ENCODE results near the gene HEMGN. TPM values are rescaled to one million over a fixed set of nuclear protein-coding genes. Genes with fewer than 3 reads are reported as not detected.
A peak's percentile ranks its signal among the peaks of the same experiment; 100 is the strongest.

Gene HEMGN
- total RNA-seq (2014; rRNA removed; shearing (Covaris generic)): not detected in 2 replicates

GRCh38 chr9:97938081-97938644 lies at the start of gene HEMGN:
HEMGN (minus strand) TSS chr9:97938172; CDS start chr9:97938136, 36 bp downstream.
- Histone ChIP-seq H3K27me3 (ENCODE audit: control insufficient read depth, insufficient read depth, low read length) (peaks cover 22% of the 10 kb centered on the region), H3K36me3 (replicated peaks; ENCODE audit: control insufficient read depth, insufficient read depth, low read length) (no peaks in the 10 kb centered on the region), H3K4me3 (ENCODE audit: insufficient read depth, low read depth, low read length) (no peak within 1 kb of the TSS)
- no peak for DNase-seq

- H3K36me3 ChIP-seq (replicated peaks; ENCODE audit: control insufficient read depth, insufficient read depth, low read length): no peaks in the 10 kb centered on the region
- no peak overlapping the region for H3K4me3 ChIP-seq (ENCODE audit: insufficient read depth, low read depth, low read length)
- H3K27me3 ChIP-seq (ENCODE audit: control insufficient read depth, insufficient read depth, low read length): peaks cover 9% of the 10 kb centered on the region
- DNase-seq: no peak
These were observed 49.5 kb upstream of the HEMGN start for GRCh38 chr9:97987487-97987886.

GRCh38 chr9:97985058-97985861 lies 47.3 kb upstream of the HEMGN start:
- peak; percentile 74 for DNase-seq
- Histone ChIP-seq H3K36me3 (replicated peaks; ENCODE audit: control insufficient read depth, insufficient read depth, low read length) (no peaks in the 10 kb centered on the region), H3K27me3 (ENCODE audit: control insufficient read depth, insufficient read depth, low read length) (peaks cover 30% of the 10 kb centered on the region), H3K4me3 (ENCODE audit: insufficient read depth, low read depth, low read length) (peak overlapping the region; percentile 88)

- DNase-seq: peak; percentile 87
- peak overlapping the region; percentile 88 for H3K4me3 ChIP-seq (ENCODE audit: insufficient read depth, low read depth, low read length)
- H3K36me3 ChIP-seq (replicated peaks; ENCODE audit: control insufficient read depth, insufficient read depth, low read length): no peaks in the 10 kb centered on the region
- peaks cover 39% of the 10 kb centered on the region for H3K27me3 ChIP-seq (ENCODE audit: control insufficient read depth, insufficient read depth, low read length)
These were observed 46.5 kb upstream of the HEMGN start for GRCh38 chr9:97984188-97985057.

- peak; percentile 89 for DNase-seq
- H3K36me3 ChIP-seq (replicated peaks; ENCODE audit: control insufficient read depth, insufficient read depth, low read length): no peaks in the 10 kb centered on the region
- peaks cover 46% of the 10 kb centered on the region for H3K27me3 ChIP-seq (ENCODE audit: control insufficient read depth, insufficient read depth, low read length)
- H3K4me3 ChIP-seq (ENCODE audit: insufficient read depth, low read depth, low read length): peak overlapping the region; percentile 88
These were observed 45.7 kb upstream of the HEMGN start for GRCh38 chr9:97983589-97984187.

- peaks cover 54% of the 10 kb centered on the region for H3K27me3 ChIP-seq (ENCODE audit: control insufficient read depth, insufficient read depth, low read length)
- no peaks in the 10 kb centered on the region for H3K36me3 ChIP-seq (replicated peaks; ENCODE audit: control insufficient read depth, insufficient read depth, low read length)
- DNase-seq: peak; percentile 94
- H3K4me3 ChIP-seq (ENCODE audit: insufficient read depth, low read depth, low read length): peak within 1 kb of the TSS; percentile 88
These were observed 45.0 kb upstream of the HEMGN start, which contains the start of gene ANP32B for GRCh38 chr9:97982683-97983588. ANP32B (plus strand) TSS chr9:97983341; CDS start chr9:97983556, 215 bp downstream.

GRCh38 chr9:97981846-97982682 lies 44.1 kb upstream of the HEMGN start:
- no peak for DNase-seq
- peaks cover 58% of the 10 kb centered on the region for H3K27me3 ChIP-seq (ENCODE audit: control insufficient read depth, insufficient read depth, low read length)

GRCh38 chr9:97980918-97981845 lies 43.2 kb upstream of the HEMGN start:
- no peak for DNase-seq
- peaks cover 58% of the 10 kb centered on the region for H3K27me3 ChIP-seq (ENCODE audit: control insufficient read depth, insufficient read depth, low read length)

More at GRCh38 chr9:97981846-97982682, 44.1 kb upstream of the HEMGN start:
- Histone ChIP-seq H3K36me3 (replicated peaks; ENCODE audit: control insufficient read depth, insufficient read depth, low read length) (no peaks in the 10 kb centered on the region), H3K4me3 (ENCODE audit: insufficient read depth, low read depth, low read length) (peak overlapping the region; percentile 88)

GRCh38 chr9:97980479-97980803 lies 42.5 kb upstream of the HEMGN start:
- DNase-seq: no peak
- peaks cover 60% of the 10 kb centered on the region for H3K27me3 ChIP-seq (ENCODE audit: control insufficient read depth, insufficient read depth, low read length)
- no peaks in the 10 kb centered on the region for H3K36me3 ChIP-seq (replicated peaks; ENCODE audit: control insufficient read depth, insufficient read depth, low read length)
- H3K4me3 ChIP-seq (ENCODE audit: insufficient read depth, low read depth, low read length): no peak overlapping the region

More at GRCh38 chr9:97980918-97981845, 43.2 kb upstream of the HEMGN start:
- no peak overlapping the region for H3K4me3 ChIP-seq (ENCODE audit: insufficient read depth, low read depth, low read length)
- no peaks in the 10 kb centered on the region for H3K36me3 ChIP-seq (replicated peaks; ENCODE audit: control insufficient read depth, insufficient read depth, low read length)

GRCh38 chr9:97979788-97980478 lies 42.0 kb upstream of the HEMGN start:
- Histone ChIP-seq H3K4me3 (ENCODE audit: insufficient read depth, low read depth, low read length) (no peak overlapping the region), H3K27me3 (ENCODE audit: control insufficient read depth, insufficient read depth, low read length) (peaks cover 57% of the 10 kb centered on the region), H3K36me3 (replicated peaks; ENCODE audit: control insufficient read depth, insufficient read depth, low read length) (no peaks in the 10 kb centered on the region)
- no peak for DNase-seq

GRCh38 chr9:97978371-97979130 lies 40.6 kb upstream of the HEMGN start:
- no peak for DNase-seq
- no peak overlapping the region for H3K4me3 ChIP-seq (ENCODE audit: insufficient read depth, low read depth, low read length)
- peaks cover 61% of the 10 kb centered on the region for H3K27me3 ChIP-seq (ENCODE audit: control insufficient read depth, insufficient read depth, low read length)
- no peaks in the 10 kb centered on the region for H3K36me3 ChIP-seq (replicated peaks; ENCODE audit: control insufficient read depth, insufficient read depth, low read length)

Measured in H7 (cell line).